ENCODE measurements around the gene GRIA4. TPM values are rescaled to one million over a fixed set of nuclear protein-coding genes. Genes with fewer than 3 reads are reported as not detected.

Gene GRIA4
- total and polyA plus RNA-seq, 4 donors: not detected

- TF ChIP-seq CTCF (IDR thresholded peaks at IDR 0.05; ENCODE audit: low read depth, low read length, missing input control): no peak
- TF ChIP-seq FOXA2 (IDR thresholded peaks at IDR 0.05): no peak
- no peak for TF ChIP-seq HNF4G (IDR thresholded peaks at IDR 0.05)
- TF ChIP-seq MAX (IDR thresholded peaks at IDR 0.05): no peak
- TF ChIP-seq RXRA (IDR thresholded peaks at IDR 0.05): no peak
- no peak for TF ChIP-seq EGR1 (IDR thresholded peaks at IDR 0.05; ENCODE audit: low read depth in 2 of 2)
These were observed 35.1 kb downstream of the GRIA4 start (continued) for GRCh38 chr11:105644839-105645573.

DNA sequence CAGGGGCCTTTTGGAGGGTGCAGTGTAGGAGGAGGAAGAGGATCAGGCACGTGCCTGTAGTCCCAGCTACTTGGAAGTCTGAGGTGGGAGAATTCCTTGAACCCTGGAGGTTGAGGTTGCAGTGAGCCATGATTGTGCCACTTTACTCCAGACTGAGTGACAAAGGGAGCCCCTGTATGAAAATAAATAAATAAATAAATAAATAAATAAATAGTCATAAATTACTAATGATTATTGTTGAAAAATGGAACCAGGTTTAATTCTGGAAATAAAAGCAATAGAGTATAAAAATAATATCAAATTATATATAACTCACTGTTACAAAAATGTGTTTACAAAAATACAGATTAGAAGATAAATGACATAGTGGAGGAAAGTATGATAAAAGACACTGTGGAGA, 37.9 kb downstream of the GRIA4 start:
- 65% methylated on average over 1 of the region's 1 CpG for WGBS
- no peak overlapping the region for H3K4me3 ChIP-seq (ENCODE audit: low read depth in 1 of 3, low read length in 3 of 3)

More for the DNA sequence above, 37.9 kb downstream of the GRIA4 start:
- H3K27ac ChIP-seq (ENCODE audit: low read depth in 1 of 2, low read length in 2 of 2): no peak overlapping the region
- H3K4me1 ChIP-seq (ENCODE audit: control insufficient read depth in 4 of 4, insufficient read depth in 4 of 4, low read length in 3 of 4): no peaks in the 10 kb centered on the region
- no peaks in the 10 kb centered on the region for H3K27me3 ChIP-seq (ENCODE audit: control insufficient read depth in 4 of 4, insufficient read depth in 4 of 4, low read length in 3 of 4)
- no peak overlapping the region for H3K9ac ChIP-seq (ENCODE audit: low read depth in 1 of 2, low read length in 2 of 2)
- no peaks in the 10 kb centered on the region for H3K36me3 ChIP-seq (ENCODE audit: control insufficient read depth in 4 of 4, insufficient read depth in 3 of 4, low read depth in 1 of 4, low read length in 3 of 4)
- no peak for DNase-seq (ENCODE audit: low spot score)
- no peaks in the 10 kb centered on the region for H3K9me3 ChIP-seq (ENCODE audit: control insufficient read depth in 4 of 4, low read length in 3 of 4)
- TF ChIP-seq RXRA (IDR thresholded peaks at IDR 0.05) (no peak), REST (IDR thresholded peaks at IDR 0.05) (no peak), JUND (IDR thresholded peaks at IDR 0.05) (no peak), FOXA1 (IDR thresholded peaks at IDR 0.05) (no peak), ZBTB33 (IDR thresholded peaks at IDR 0.05) (no peak), YY1 (IDR thresholded peaks at IDR 0.05) (no peak), FOXA2 (IDR thresholded peaks at IDR 0.05) (no peak), GABPA (IDR thresholded peaks at IDR 0.05 in 1 of 2, conservative IDR thresholded peaks at IDR 0.05 in 1 of 2) (no peak), CTCF (IDR thresholded peaks at IDR 0.05; ENCODE audit: low read depth, low read length, missing input control) (no peak), TAF1 (conservative IDR thresholded peaks at IDR 0.05) (no peak), SP1 (IDR thresholded peaks at IDR 0.05) (no peak), MAX (IDR thresholded peaks at IDR 0.05) (no peak), NR2F2 (IDR thresholded peaks at IDR 0.05) (no peak)
- TF ChIP-seq, protein P1, sequence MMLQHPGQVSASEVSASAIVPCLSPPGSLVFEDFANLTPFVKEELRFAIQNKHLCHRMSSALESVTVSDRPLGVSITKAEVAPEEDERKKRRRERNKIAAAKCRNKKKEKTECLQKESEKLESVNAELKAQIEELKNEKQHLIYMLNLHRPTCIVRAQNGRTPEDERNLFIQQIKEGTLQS (IDR thresholded peaks at IDR 0.05): no peak

Measured in liver (tissue), 9 donors.